NCI-H2171 (cell line): ENCODE data around the gene BTNL3.
"Not testable (repeated sequence)": the region's sequence is repeated elsewhere in the genome, so short reads cannot be mapped to it uniquely, and the experiment has no call there.

Experiments used
- DNase-seq: peaks from one replicate; lab custom pipeline; 2025; lab: John Stamatoyannopoulos, UW

The BTNL3 gene, protein sequence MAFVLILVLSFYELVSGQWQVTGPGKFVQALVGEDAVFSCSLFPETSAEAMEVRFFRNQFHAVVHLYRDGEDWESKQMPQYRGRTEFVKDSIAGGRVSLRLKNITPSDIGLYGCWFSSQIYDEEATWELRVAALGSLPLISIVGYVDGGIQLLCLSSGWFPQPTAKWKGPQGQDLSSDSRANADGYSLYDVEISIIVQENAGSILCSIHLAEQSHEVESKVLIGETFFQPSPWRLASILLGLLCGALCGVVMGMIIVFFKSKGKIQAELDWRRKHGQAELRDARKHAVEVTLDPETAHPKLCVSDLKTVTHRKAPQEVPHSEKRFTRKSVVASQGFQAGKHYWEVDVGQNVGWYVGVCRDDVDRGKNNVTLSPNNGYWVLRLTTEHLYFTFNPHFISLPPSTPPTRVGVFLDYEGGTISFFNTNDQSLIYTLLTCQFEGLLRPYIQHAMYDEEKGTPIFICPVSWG

GRCh38 chr5:180988592-180988991, at the start of gene BTNL3:
TSS of gene BTNL3 (plus strand) at chr5:180988846. CDS start at chr5:180989029, 183 bp downstream.
- DNase-seq = no peak

- DNase-seq = no peak
Measured at GRCh38 chr5:180950291-180950949, 38.2 kb upstream of the BTNL3 start.

- no peak for DNase-seq
Measured at GRCh38 chr5:180959661-180960060, 29.0 kb upstream of the BTNL3 start.

DNA sequence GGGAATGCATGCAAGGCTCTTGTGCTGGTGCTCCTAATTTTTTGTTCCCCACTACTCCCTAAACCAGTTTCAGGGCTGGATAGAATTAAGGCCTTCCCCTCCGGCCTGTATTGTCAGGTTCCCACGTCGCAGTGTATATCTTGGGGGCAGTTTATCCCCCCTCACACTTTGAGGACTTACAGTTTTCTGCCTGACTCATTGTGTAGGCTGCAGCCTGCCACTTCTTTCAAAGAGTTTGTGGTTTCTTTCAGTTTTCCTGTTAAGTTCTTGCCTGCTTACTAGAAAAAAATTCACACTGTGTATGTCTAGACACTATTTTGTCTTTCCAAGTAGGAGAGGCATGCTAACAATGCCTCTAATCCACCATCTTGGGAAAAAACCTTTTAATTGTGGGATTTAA, 28.4 kb upstream of the BTNL3 start:
- DNase-seq = no peak

GRCh38 chr5:180969406-180969805, 19.2 kb upstream of the BTNL3 start:
- DNase-seq = no peak

GRCh38 chr5:180970336-180970735, 18.3 kb upstream of the BTNL3 start:
- no peak for DNase-seq

DNA sequence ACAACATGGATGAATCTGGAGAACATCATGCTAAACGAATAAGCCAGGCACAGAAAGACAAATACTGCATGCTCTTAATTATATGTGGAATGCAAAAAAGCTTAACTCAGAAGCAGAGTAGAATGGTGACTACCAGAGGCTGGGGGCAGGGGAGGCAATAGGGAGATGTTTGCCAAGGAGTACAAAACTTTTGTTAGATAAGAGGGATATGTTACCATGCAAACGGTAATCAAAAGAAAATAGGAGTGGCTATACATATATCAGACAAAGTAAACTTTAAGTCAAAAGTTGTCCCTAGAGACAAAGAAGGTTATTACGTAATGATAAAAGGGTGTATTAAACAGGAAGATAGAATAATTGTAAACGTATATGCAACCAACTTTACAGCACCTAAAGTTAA, 17.8 kb upstream of the BTNL3 start:
- no peak for DNase-seq

DNA sequence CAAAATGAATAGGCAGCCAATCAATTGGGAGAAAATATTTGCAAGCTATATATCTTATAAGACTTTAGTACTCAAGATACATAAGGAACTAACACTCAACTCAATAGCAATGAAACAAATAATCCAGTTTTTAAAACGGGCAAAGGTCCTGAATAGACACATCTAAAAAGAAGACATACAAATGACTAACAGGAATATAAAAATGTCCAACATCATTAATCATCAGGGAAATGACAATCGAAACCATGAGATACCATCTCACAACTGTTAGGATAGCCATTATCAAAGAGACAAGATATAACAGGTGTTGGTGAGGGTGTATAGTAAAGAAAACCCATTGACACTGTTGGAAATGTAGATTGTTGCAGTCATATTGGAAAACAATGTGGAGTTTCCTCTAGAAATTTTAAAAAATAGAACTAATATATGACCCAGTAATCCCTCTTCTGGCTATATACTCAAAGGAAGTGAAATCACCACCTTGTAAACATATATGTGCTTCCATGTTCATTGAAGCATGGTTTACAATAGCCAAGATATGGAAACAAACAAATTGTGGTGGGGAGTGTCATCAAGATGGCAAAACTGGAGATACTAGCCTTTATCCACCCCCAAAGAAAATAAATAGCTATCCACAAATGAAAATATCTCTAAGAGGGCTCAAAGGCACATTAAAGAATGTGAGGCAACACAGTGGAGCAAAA, 13.9 kb upstream of the BTNL3 start:
- no peak for DNase-seq

DNA sequence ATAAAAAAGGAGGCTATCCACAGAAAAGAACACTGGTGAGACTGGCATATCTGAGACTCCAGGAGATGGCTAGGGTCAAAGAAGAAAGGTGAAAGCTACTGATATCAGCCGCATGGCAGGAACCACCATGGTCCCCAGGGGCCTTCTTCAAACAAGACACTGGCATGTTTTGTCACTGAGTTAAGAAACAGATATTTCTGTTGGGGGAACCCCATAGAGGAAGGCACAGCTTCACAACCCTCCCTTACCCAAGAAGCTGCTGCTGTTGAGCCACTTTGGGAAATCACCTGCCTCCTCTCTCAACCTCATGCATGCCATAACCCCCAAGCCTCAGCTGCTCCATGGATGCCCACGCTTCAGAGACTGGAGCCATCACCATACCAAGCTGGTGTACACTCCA, 13.3 kb upstream of the BTNL3 start:
- no peak for DNase-seq

- no peak for DNase-seq
Measured at GRCh38 chr5:180976518-180976917, 12.1 kb upstream of the BTNL3 start.

DNA sequence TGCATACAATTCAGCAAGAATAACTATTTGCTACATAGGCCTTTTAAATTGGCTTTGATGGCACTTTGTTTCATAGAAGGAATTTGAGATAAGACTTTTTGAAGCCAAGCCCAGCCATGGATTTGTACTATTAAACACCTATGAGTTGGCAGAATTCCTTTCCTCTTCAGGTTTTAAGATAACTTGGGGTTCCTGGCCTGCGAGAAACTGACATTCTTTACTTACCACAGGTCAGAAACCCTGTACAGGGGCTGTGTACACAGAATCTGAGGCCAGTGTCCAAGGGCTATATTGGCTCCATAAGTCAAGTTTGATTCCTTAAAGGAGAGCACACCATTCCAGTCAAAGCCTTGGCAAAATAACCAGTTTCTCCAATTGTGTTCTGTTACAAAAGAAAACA, 10.8 kb upstream of the BTNL3 start:
- no peak for DNase-seq

DNA sequence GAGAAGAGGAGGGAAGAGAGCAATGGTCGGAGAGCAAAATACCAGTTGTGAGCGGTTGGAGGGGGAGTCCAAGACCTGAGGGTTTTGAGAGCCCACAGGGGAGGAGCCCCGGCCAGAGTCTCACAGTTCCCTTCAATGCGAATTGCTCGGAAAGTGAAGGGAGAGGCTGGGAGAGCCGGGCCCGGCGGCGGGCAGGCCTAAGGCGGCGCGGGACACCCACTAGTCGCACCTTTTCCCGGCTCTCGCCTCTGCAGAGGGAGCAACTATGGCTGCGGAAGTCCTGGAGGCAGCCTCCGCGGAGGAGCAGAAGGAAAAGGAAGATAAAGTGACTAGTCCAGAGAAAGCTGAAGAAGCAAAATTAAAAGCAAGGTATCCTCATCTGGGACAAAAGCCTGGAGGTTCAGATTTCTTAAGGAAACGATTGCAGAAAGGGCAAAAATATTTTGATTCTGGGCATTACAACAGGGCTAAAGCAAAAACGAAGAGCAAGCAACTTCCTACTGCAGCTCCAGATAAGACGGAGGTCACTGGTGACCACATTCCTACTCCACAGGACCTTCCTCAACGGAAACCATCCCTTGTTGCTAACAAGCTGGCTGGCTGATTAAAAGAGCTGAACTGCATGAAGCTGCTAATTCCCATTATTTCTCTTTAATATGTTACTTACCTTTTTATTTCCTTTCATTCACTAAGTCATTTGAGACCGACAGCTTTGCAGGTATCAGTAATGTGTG, 6.5 kb upstream of the BTNL3 start:
- no peak for DNase-seq

DNA sequence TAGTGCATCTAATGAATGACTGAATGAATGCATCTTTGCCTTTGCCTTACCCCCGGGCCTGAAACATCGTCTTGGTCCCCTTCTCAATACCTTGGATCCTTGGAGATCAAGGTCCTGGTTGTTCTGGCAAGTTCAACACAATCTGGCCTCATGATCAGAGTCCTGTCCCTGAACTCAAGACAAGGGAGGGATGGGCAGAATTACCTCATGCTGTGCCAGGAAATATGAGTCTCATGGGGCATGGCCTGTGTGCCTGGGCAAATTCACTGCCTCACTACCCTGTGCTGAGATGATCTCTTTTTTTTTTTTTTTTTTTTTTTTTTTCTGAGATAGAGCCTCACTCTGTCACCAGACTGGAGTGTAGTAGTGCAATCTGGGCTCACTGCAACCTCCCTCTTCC, 630 bp upstream of the BTNL3 start:
- no peak for DNase-seq

DNA sequence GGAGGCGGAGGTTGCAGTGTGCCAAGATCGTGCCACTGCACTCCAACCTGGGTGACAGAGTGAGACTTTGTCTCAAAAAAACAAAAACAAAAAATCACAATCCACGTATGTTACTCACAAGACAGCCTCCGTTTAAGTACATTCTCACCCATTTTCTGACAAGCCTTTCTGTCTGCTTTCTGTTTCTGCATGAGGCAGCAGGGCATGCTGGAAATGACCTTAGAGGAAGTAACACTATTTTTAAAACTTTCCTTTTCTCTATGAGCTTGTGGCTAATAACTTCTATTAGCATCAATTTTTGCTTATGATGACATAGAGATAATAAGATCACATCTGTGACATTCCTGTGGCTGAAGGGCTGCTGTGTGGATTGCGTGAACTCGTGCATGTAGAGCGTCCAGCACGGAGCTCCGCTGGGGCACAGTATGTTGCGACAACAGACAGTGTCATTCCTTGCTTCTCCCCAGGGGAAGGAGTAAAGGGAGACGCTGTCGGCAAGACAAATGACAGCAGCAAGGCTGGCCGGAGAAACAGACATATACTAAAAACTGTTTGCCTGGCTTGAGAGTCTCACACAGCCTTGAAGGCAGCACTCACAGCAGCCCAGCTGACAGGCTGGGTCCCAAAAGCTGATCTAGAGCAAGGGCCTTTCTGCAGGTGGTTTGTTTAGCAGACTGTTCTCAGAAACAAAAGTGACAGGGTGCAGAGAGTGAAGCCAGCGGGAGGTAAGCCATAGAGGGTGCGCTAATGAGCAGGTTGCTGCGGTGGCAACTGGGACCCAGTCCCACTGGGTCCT, 1.6 kb downstream of the BTNL3 start:
- no peak for DNase-seq

- DNase-seq = no peak
Measured at GRCh38 chr5:180990882-180991242, 2.2 kb downstream of the BTNL3 start.

- no peak for DNase-seq
Measured at GRCh38 chr5:181001947-181002346, 13.3 kb downstream of the BTNL3 start.

GRCh38 chr5:181005791-181006190, 17.1 kb downstream of the BTNL3 start:
- no peak for DNase-seq

DNA sequence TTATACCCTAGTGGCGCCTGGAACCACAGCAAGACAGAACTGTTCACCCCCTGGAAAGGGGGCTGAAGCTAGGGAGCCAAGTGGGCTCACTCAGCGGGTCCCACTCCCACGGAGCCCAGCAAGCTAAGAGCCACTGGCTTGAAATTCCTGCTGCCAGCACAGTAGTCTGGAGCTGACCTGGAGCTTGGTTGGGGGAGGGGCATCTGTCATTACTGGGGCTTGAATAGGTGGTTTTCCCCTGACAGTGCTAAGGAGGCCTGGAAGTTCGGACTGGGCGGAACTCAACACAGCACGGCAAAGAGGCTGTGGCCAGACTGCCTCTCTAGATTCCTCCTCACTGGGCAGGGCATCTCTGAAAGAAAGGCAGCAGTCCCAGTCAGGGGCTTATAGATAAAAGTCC, 19.5 kb downstream of the BTNL3 start:
- DNase-seq = no peak

DNA sequence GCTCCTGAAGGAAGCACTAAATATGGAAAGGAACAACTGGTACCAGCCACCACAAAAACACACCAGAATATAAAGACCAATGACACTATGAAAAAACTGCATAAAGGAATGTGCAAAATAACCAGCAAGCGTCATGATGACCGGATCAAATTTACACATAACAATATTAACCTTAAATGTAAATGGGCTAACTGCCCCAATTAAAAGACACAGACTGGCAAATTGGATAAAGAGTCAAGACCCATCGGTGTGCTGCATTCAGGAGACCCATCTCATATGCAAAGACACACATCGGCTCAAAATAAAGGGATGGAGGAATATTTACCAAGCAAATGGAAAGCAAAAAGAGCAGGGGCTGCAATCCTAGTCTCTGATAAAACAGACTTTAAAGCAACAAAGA, 21.4 kb downstream of the BTNL3 start:
- DNase-seq = not testable (repeated sequence)

GRCh38 chr5:181014654-181015053, 26.0 kb downstream of the BTNL3 start:
- DNase-seq = not testable (repeated sequence)

- DNase-seq = not testable (repeated sequence)
Measured at GRCh38 chr5:181017448-181017847, 28.8 kb downstream of the BTNL3 start.
